H1 (cell line): ENCODE measurements around the gene NXNL2. TPM values are rescaled to one million over a fixed set of nuclear protein-coding genes. Genes with fewer than 3 reads are reported as not detected.

ENCODE experiments used
- CTCF ChIA-PET: fragments of 300-600 bp; sonication (Branson Sonifier 250); formaldehyde crosslinking; loops from one replicate; lab custom pipeline; 2021; ENCODE audit not compliant: partially characterized antibody; lab: Charles Lee
- POLR2A ChIA-PET: fragments of 300-600 bp; sonication (Branson Sonifier 250); formaldehyde crosslinking; loops from one replicate; lab custom pipeline; 2021; ENCODE audit warnings: inconsistent platforms; ENCODE audit not compliant: partially characterized antibody; lab: Charles Lee
- DNase-seq, 2 experiments: peaks; one replicate each; pipeline versions ENCODE4 v3.0.0 to v3.0.0-alpha.2; 2010 to 2022; ENCODE audit warnings: low spot score in 2 of 2, low read depth in 1 of 2, mixed read lengths in 1 of 2
- FAIRE-seq: peaks from 2 replicates; lab custom pipeline; 2011; peaks lifted over from hg19 to GRCh38; lab: Jason Lieb, UNC
- H2AFZ ChIP-seq: 2 replicates; pipeline ENCODE4 v1.8.1; 2012; ENCODE audit warnings: low read length, inconsistent platforms
- H2AK5ac ChIP-seq: 2 replicates; pipeline ENCODE4 v1.6.1; 2013; ENCODE audit warnings: low read depth, low read length
- H2BK120ac ChIP-seq: replicated peaks from 2 replicates; pipeline ENCODE3; 2013; ENCODE audit warnings: low read depth, low read length, inconsistent platforms
- H2BK12ac ChIP-seq: 2 replicates; pipeline ENCODE4 v1.6.1; 2013; ENCODE audit warnings: low read depth, low read length
- H2BK15ac ChIP-seq: 2 replicates; pipeline ENCODE4 v1.6.1; 2013; ENCODE audit warnings: low read length
- H2BK20ac ChIP-seq: 2 replicates; pipeline ENCODE4 v1.6.1; 2013; ENCODE audit warnings: low read length
- H2BK5ac ChIP-seq: 2 replicates; pipeline ENCODE4 v1.6.1; 2013; ENCODE audit warnings: low read depth, low read length
- H3K14ac ChIP-seq: 2 replicates; pipeline ENCODE4 v1.6.1; 2013; ENCODE audit warnings: inconsistent platforms; ENCODE audit not compliant: insufficient read length
- H3K18ac ChIP-seq: 2 replicates; pipeline ENCODE4 v1.6.1; 2013; ENCODE audit warnings: low read length; ENCODE audit errors: extremely low read depth
- H3K23ac ChIP-seq: 2 replicates; pipeline ENCODE4 v1.6.1; 2013; ENCODE audit warnings: inconsistent platforms; ENCODE audit not compliant: insufficient read length
- H3K23me2 ChIP-seq: 2 replicates; pipeline ENCODE4 v1.6.1; 2013; ENCODE audit warnings: low read depth, low read length
- H3K27ac ChIP-seq: 2 replicates; pipeline ENCODE4 v1.6.1; 2011; ENCODE audit warnings: low read depth, low read length, inconsistent platforms
- H3K27me3 ChIP-seq, 4 experiments: replicated peaks in 1 of 4; 1 replicate in 1 of 4; 2 replicates in 3 of 4; pipeline versions ENCODE4 v1.6.1 to v1.8.1; 2011 to 2013; ENCODE audit warnings: low read length in 3 of 4, mild to moderate bottlenecking in 3 of 4, inconsistent platforms in 2 of 4, mixed read lengths in 2 of 4, moderate library complexity in 1 of 4; ENCODE audit not compliant: control insufficient read depth in 3 of 4, insufficient read depth in 3 of 4; ENCODE audit errors: extremely low read depth in 1 of 4
- H3K36me3 ChIP-seq, 4 experiments: 2 replicates each; pipeline versions ENCODE4 v1.6.1 to v1.8.1; 2011 to 2013; ENCODE audit warnings: mild to moderate bottlenecking in 4 of 4, low read length in 3 of 4, moderate library complexity in 2 of 4, control low read depth in 1 of 4, inconsistent platforms in 1 of 4; ENCODE audit not compliant: insufficient read depth in 4 of 4, control insufficient read depth in 2 of 4
- H3K4ac ChIP-seq: replicated peaks from 2 replicates; pipeline ENCODE3; 2013; ENCODE audit warnings: low read length, low read depth, mixed read lengths, inconsistent platforms; ENCODE audit not compliant: insufficient read length
- H3K4me1 ChIP-seq, 4 experiments: replicated peaks in 1 of 4; 1 replicate in 1 of 4; 2 replicates in 3 of 4; pipeline versions ENCODE4 v1.6.1 to v1.8.1; 2011 to 2013; ENCODE audit warnings: low read length in 3 of 4, inconsistent platforms in 2 of 4, mixed read lengths in 1 of 4; ENCODE audit not compliant: insufficient read depth in 4 of 4, control insufficient read depth in 3 of 4
- H3K4me2 ChIP-seq, 2 experiments: 2 replicates each; pipeline versions ENCODE4 v1.6.1 to v1.8.1; 2011 to 2013; ENCODE audit warnings: low read depth in 2 of 2, low read length in 2 of 2, control low read depth in 1 of 2, inconsistent platforms in 1 of 2, mild to moderate bottlenecking in 1 of 2; ENCODE audit not compliant: insufficient read depth in 1 of 2
- H3K4me3 ChIP-seq, 4 experiments: fragments of 200-600, 300-600 bp in 1 of 4; sonication (generic), shearing (Covaris generic), sonication (Bioruptor Twin) in 1 of 4; 2 replicates each; pipeline versions ENCODE4 v1.5.1 to v1.8.1; 2011 to 2016; ENCODE audit warnings: low read length in 4 of 4, low read depth in 3 of 4, control low read depth in 2 of 4, inconsistent platforms in 2 of 4, mild to moderate bottlenecking in 2 of 4, mixed read lengths in 1 of 4, moderate library complexity in 1 of 4; ENCODE audit not compliant: insufficient read depth in 2 of 4; ENCODE audit errors: extremely low read depth in 1 of 4
- H3K56ac ChIP-seq: replicated peaks from 2 replicates; pipeline ENCODE3; 2013; ENCODE audit warnings: low read depth, mild to moderate bottlenecking, mixed read lengths, low read length, inconsistent platforms; ENCODE audit not compliant: insufficient read length
- H3K79me1 ChIP-seq: 2 replicates; pipeline ENCODE4 v1.6.1; 2013; ENCODE audit warnings: low read depth, low read length, control low read depth
- H3K79me2 ChIP-seq, 2 experiments: 2 replicates each; pipeline versions ENCODE4 v1.6.1 to v1.8.1; 2012 to 2013; ENCODE audit warnings: low read length in 2 of 2, mild to moderate bottlenecking in 2 of 2, inconsistent platforms in 1 of 2; ENCODE audit not compliant: insufficient read depth in 2 of 2, control insufficient read depth in 1 of 2
- H3K9ac ChIP-seq, 4 experiments: replicated peaks in 1 of 4; 1 replicate in 1 of 4; 2 replicates in 3 of 4; pipeline versions ENCODE4 v1.6.1 to v1.8.1; 2011 to 2013; ENCODE audit warnings: low read depth in 3 of 4, low read length in 3 of 4, control low read depth in 2 of 4, mild to moderate bottlenecking in 2 of 4, moderate library complexity in 2 of 4, inconsistent platforms in 1 of 4; ENCODE audit errors: extremely low read depth in 1 of 4
- H3K9me3 ChIP-seq, 2 experiments: 2 replicates each; pipeline versions ENCODE4 v1.6.1 to v1.8.1; 2012 to 2013; ENCODE audit warnings: mild to moderate bottlenecking in 2 of 2, moderate library complexity in 2 of 2, control low read depth in 1 of 2, inconsistent platforms in 1 of 2, low read depth in 1 of 2, low read length in 1 of 2, mixed read lengths in 1 of 2; ENCODE audit not compliant: insufficient read depth in 2 of 2
- H4K20me1 ChIP-seq, 2 experiments: replicated peaks in 1 of 2; 2 replicates each; pipeline versions ENCODE3 to v1.8.1; 2011 to 2013; ENCODE audit warnings: inconsistent platforms in 2 of 2, low read length in 2 of 2, mild to moderate bottlenecking in 1 of 2; ENCODE audit not compliant: insufficient read depth in 2 of 2, control insufficient read depth in 1 of 2
- H4K5ac ChIP-seq: 2 replicates; pipeline ENCODE4 v1.6.1; 2013; ENCODE audit warnings: low read length, low read depth, mixed read lengths, inconsistent platforms; ENCODE audit not compliant: insufficient read length
- H4K8ac ChIP-seq: 2 replicates; pipeline ENCODE4 v1.8.0; 2013; ENCODE audit warnings: mild to moderate bottlenecking, moderate library complexity, low read length, inconsistent platforms; ENCODE audit not compliant: insufficient read depth; ENCODE audit errors: extremely low read depth
- H4K91ac ChIP-seq: replicated peaks from 2 replicates; pipeline ENCODE3; 2013; ENCODE audit warnings: low read length, mixed read lengths, inconsistent platforms; ENCODE audit not compliant: insufficient read length
- SIX5 ChIP-seq: IDR thresholded peaks from 2 replicates; pipeline ENCODE4 v1.6.1; 2011; ENCODE audit warnings: mild to moderate bottlenecking, low read depth, low read length
- WGBS, 2 experiments: shearing (Covaris generic) in 1 of 2; methylation state at CpG; one replicate each; pipeline versions ENCODE4 v1.1.6 to v1.1.7; 2013 to 2015; ENCODE audit warnings: low lambda C conversion rate in 2 of 2, mixed read lengths in 2 of 2, inconsistent platforms in 1 of 2, low coverage in 1 of 2, missing lambda C conversion rate in 1 of 2; ENCODE audit not compliant: insufficient replicate concordance in 2 of 2, insufficient coverage in 1 of 2, insufficient read length in 1 of 2; ENCODE audit errors: extremely low coverage in 1 of 2, missing lambda C conversion rate in 1 of 2; 5-methylcytosine and 5-hydroxymethylcytosine counted together
- polyA plus RNA-seq, 7 experiments: library from polyadenylated mRNA; depleted of rRNA in 3 of 7; stranded (reverse) in 5 of 7; unstranded in 2 of 7; fragments of >200 nt in 5 of 7; fragments of 200-250 nt in 2 of 7; gene quantifications; 1 replicate in 5 of 7; 2 replicates in 1 of 7; 4 replicates in 1 of 7; pipeline versions ENCODE4 v1.2.1 to v1.2.3, GENCODE V29; 2011 to 2013; ENCODE audit warnings: missing spikeins in 2 of 7, mixed read lengths in 2 of 7
- total RNA-seq: library from RNA; stranded (reverse); fragmentation: NEBNext Ultra II Directional; extraction: Animal tissue kit (Norgen Biotek cat#: 25700); gene quantifications from 2 replicates; pipeline ENCODE4 v1.2.1, GENCODE V29; 2021

NXNL2 gene
- total and polyA plus RNA-seq, 2 of the 8 experiments (the other 6 are each of a cell fraction or from before 2014, with no cell fraction given), result 1.9 to 2.6 TPM

GRCh38 chr9:88574953-88575352 lies 40.0 kb downstream of the NXNL2 start:
- H2BK12ac ChIP-seq, result no peak overlapping the region
- H4K8ac ChIP-seq, result no peak overlapping the region
- no peak overlapping the region for H3K4me2 ChIP-seq
- H4K20me1 ChIP-seq, result no peaks in the 10 kb centered on the region
- no peak overlapping the region for H2AK5ac ChIP-seq
- no peaks in the 10 kb centered on the region for H3K79me1 ChIP-seq
- no peak overlapping the region for H3K4me3 ChIP-seq
- H3K4ac ChIP-seq, result no peak overlapping the region
- no peak overlapping the region for H3K56ac ChIP-seq
- no peak overlapping the region for H2AFZ ChIP-seq
- no peaks in the 10 kb centered on the region for H3K79me2 ChIP-seq
- H3K18ac ChIP-seq, result no peak overlapping the region
- no peak overlapping the region for H2BK120ac ChIP-seq
- no peak overlapping the region for H4K91ac ChIP-seq
- no peaks in the 10 kb centered on the region for H3K9me3 ChIP-seq
- no peaks in the 10 kb centered on the region for H3K23me2 ChIP-seq
- H2BK20ac ChIP-seq, result no peak overlapping the region
- H3K9ac ChIP-seq, result no peak overlapping the region
- no peak overlapping the region for H2BK15ac ChIP-seq
- no peak overlapping the region for H2BK5ac ChIP-seq
- no peak overlapping the region for H3K14ac ChIP-seq
- TF ChIP-seq SIX5, result no peak
- TF ChIP-seq, all 59 proteins: peak for 0
- WGBS, 2 experiments, result 89% methylated on average over 7 of the region's 7 CpGs; no CpG with 5 or more reads in 1 of the 2 experiments
- FAIRE-seq, result no peak
- Histone ChIP-seq H3K27ac (no peak overlapping the region), H3K36me3 (no peaks in the 10 kb centered on the region), H3K4me1 (no peaks in the 10 kb centered on the region; a peak in 1 of 7 replicates), H3K27me3 (no peaks in the 10 kb centered on the region; a peak in 1 of 7 replicates), H4K5ac (no peak overlapping the region), H3K23ac (no peak overlapping the region)
- POLR2A ChIA-PET, result no interaction called here
- no peak for DNase-seq
- CTCF ChIA-PET, result interaction anchor here (0.8 to 2.0 kb wide), 6 partner anchors 9 to 402 kb away, joined by 3 to 6 read pairs (median 3); no protein-coding TSS in a partner anchor
